Gastrocnemius medialis (tissue), 4 donors: Measurements from ENCODE around the gene JAKMIP1.

ENCODE experiments used
- CTCF ChIP-seq, 5 experiments: fragments of 450-650 bp in 3 of 5; fragments of 200-600 bp in 2 of 5; sonication (generic) in 2 of 5; IDR thresholded peaks in 4 of 5; conservative IDR thresholded peaks in 1 of 5; 1 replicate in 4 of 5; 2 replicates in 1 of 5; pipeline ENCODE4 v1.5.1; 2016 to 2019; ENCODE audit warnings: antibody characterized with exemption in 5 of 5, mild to moderate bottlenecking in 3 of 5, moderate library complexity in 3 of 5
- POLR2A ChIP-seq, 2 donors: fragments of 450-650 bp; IDR thresholded peaks; one replicate each; pipeline ENCODE4 v1.6.1; 2017; ENCODE audit warnings: antibody characterized with exemption in 2 of 2, mild to moderate bottlenecking in 2 of 2, moderate library complexity in 2 of 2

- TF ChIP-seq CTCF (IDR thresholded peaks at IDR 0.05 in 4 of 5, conservative IDR thresholded peaks at IDR 0.05 in 1 of 5) (no peak), POLR2A (IDR thresholded peaks at IDR 0.05) (no peak)
These were observed 146.0 kb downstream of the JAKMIP1 start for GRCh38 chr4:6054162-6054922.
